GM19455 (cell line): ENCODE results near the gene KEAP1.
"Not testable (repeated sequence)": the region's sequence is repeated elsewhere in the genome, so short reads cannot be mapped to it uniquely, and the experiment has no call there.

ENCODE experiments used
- ATAC-seq: cut with Tn5 transposase; IDR thresholded peaks from one replicate; pipeline ENCODE4 v1.9.1; 2021; ENCODE audit not compliant: unreplicated experiment

KEAP1 gene

DNA sequence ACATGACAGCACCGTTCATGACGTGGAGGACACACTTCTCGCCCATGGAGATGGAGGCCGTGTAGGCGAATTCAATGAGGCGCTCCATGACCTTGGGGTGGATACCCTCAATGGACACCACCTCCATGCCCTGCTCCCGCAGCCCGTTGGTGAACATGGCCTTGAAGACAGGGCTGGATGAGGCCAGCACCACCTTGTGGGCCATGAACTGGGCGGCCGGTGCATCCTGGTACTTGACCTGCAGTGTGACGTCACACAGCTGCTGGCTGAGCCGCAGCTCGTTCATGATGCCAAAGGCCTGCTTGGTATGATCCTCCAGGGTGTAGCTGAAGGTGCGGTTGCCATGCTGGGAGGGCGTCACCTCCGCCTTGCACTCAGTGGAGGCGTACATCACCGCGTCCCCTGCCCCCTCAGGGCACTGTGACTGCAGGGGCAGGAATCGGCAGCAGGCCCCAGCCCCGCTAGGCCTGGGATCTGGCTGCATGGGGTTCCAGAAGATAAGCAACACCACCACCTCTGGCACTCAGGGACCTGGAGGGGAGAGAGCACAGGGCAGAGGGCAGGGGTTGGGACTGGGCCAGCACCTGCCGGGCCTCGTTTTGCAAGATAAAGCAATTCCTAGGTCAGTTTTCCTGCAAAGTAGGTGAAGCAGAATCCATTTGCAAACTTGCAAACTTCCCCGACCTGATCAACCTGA, 3.5 kb downstream of the KEAP1 start:
- ATAC-seq = no peak

DNA sequence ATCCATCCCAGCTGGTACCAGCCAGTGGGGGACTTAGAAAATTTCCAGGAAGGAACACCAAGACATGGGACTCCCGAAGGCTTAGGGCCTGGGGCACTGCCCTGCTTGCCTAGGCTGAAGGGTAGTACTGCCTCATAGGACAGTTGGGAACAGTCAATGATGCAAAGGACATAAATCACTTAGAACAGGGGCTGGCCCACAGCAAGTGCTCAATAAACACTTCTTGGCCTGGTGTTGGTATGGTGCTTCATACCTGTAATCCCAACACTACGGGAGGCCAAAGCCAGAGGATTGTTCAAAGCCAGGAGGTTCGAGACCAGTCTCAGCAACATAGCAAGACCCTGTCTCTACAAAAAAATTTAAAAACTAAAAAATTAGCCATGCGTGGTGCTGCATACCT, 5.8 kb downstream of the KEAP1 start:
- no peak for ATAC-seq

- ATAC-seq = no peak
These were observed 11.6 kb downstream of the KEAP1 start for GRCh38 chr19:10491472-10492047.

- no peak for ATAC-seq
These were observed 16.6 kb downstream of the KEAP1 start for GRCh38 chr19:10486551-10486950.

DNA sequence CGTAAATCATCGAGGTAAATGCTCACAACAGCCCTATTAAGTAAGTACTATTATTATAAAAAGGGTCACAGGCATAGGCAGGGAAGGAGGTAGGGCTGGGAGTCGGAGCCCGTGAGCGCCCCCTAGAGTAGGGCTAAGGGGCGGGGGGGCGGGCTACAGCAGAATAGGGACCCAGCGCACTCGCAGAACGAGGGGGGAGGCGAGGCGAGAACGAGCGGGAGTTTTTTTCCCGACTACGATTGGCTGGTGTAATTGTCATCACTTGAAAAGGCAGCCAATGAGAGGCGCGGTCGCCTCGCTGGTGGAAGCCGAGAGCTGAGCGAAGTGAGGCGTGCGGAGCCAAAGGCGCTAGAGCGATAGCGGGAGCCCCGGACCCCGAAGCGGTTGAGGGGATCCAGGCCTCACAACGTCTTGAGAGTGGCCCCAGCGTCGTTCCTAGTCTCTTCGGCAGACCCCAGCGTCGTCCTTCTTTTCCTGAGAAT, 24.2 kb downstream of the KEAP1 start:
- ATAC-seq = no peak

GRCh38 chr19:10478476-10478875, 24.7 kb downstream of the KEAP1 start:
- no peak for ATAC-seq

DNA sequence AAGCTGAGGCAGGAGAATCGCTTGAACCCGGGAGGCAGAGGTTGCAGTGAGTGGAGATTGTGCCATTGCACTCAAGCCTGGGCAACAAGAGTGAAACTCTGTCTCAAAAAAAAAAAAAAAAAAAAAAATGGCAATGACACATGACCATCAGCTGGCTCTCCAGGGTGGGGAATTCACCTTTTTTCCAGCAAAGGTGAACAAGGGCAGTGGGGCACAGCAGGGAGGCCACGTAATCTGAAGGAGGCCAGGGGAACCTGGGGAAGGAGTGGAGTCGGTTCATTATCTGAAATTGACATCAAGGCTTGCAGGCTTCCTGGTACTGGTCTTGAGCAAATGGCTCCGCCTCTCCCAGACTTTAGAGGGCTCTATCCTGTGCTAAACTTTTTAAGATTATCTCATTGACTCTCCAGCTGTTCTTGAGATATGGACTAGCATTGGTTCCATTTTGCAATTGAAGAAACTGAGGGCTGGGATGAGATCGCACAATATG, 28.1 kb downstream of the KEAP1 start:
- ATAC-seq = no peak

DNA sequence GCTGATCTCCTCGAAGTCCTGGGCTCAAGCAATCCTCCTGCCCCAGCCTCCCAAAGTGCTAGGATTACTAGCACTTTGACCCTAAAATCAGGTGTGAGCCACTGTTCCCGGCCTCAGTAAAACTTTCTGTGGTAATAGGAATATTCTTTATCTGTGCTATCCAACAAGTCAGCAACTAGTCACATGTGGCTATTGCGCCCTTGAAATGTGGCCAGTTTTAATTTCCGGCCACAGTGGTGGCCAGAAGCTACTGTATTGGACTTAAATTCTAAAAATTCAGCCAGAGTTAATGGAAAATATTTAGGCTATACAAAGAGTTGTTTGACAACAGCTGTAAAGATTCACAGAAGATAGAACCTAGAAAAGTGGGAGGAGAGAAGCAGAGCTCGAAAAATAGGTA, 30.0 kb downstream of the KEAP1 start:
- ATAC-seq = no peak

DNA sequence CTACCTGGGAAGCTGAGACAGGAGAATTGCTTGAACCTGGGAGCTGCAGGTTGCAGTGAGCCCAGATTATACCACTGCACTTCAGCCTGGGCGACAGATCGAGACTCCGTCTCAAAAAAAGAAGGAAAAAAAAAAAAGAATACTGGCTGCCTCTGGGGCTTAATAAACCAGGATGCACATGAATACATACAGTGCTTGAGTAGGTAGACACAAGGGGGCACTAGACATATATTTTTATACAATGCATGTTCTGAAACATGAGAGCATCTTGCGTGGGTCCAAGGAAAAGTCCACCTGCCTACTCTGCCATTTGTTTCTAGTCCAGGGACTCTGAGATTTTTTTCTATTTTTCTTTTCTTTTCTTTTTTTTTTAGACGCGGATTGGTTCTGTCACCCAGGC, 31.2 kb downstream of the KEAP1 start:
- no peak for ATAC-seq

GRCh38 chr19:10468133-10468532, 35.0 kb downstream of the KEAP1 start:
- ATAC-seq = no peak

GRCh38 chr19:10467104-10467706, 36.0 kb downstream of the KEAP1 start:
- no peak for ATAC-seq

DNA sequence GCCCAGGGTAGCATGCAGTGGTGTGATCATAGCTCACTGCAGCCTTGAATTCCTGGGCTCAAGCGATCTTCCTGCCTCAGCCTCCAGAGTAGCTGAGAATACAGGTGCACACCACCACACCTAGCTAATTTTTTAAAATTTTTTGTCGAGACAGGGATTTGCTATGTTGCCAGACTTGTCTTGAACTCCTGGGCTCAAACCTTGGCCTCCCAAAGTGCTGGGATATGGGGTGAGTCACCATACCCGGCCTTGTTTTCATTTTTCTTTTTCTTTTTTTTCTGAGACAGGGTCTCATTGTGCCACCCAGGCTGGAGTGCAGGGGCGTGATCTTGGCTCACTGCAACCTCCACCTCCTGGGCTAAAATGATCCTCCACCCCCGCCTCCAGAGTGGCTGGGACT, 38.7 kb downstream of the KEAP1 start:
- no peak for ATAC-seq

- no peak for ATAC-seq
These were observed 40.6 kb downstream of the KEAP1 start for GRCh38 chr19:10462557-10462956.

GRCh38 chr19:10462042-10462441, 41.1 kb downstream of the KEAP1 start:
- ATAC-seq = not testable (repeated sequence)

DNA sequence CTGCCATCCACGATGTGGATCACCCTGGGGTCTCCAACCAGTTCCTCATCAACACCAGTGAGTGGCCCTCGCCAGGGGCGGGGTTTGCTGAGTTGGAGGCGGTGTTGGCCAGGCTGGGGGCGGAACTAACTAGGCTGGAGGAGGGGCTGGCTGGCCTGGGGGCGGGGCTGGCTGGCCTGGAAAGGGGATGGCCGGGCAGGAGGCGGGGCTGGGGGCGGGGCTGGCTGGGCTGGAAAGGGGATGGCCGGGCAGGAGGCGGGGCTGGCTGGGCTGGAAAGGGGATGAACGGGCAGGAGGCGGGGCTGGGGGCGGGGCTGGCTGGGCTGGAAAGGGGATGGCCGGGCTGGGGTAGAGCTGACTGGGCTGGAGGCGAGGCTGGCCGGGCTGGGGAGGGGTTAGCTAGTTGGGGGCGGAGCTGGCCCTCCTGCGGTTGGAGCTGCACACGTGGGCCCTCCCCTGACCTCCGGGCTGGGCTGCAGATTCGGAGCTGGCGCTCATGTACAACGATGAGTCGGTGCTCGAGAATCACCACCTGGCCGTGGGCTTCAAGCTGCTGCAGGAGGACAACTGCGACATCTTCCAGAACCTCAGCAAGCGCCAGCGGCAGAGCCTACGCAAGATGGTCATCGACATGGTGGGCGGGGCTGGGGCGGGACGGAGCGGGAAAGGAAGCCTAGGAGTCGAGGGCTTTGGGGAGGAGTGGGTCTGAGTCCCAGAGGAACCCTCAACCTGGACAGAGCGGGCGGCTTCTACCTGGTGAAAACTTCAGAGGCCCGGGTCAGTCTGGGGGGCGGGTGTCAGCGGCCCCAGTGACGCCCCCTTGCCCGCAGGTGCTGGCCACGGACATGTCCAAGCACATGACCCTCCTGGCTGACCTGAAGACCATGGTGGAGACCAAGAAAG, 41.9 kb downstream of the KEAP1 start:
- peak; percentile 66 for ATAC-seq

GRCh38 chr19:10460714-10461046, 42.5 kb downstream of the KEAP1 start:
- no peak for ATAC-seq

GRCh38 chr19:10458733-10459132, 44.4 kb downstream of the KEAP1 start:
- ATAC-seq = not testable (repeated sequence)

- no peak for ATAC-seq
These were observed 48.9 kb downstream of the KEAP1 start for GRCh38 chr19:10454267-10454666.

DNA sequence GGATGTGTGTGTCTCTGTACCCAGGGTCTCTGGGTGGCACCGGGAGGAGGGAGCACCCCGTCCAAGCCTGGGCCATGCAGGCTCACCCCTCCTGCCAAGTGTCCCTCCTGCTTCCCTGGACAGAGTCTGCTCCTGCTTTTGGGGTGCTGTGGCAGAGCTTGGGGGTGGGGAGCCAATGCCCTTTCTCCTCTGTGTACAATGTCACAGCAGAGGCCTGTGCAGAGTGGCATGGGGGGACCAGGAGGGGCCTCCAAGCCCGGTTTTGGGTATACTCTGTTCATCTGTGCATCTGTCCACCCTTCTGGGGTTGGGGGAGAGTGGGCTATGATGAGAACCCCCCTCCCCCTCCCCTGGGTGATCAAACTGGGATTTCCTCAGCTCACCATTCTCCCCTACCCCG, 49.3 kb downstream of the KEAP1 start:
- ATAC-seq = no peak

GRCh38 chr19:10452726-10453618, 50.2 kb downstream of the KEAP1 start:
- ATAC-seq = no peak
